Glutamatergic neuron (in vitro differentiated cells): Measurements from ENCODE around the gene PRCD. TPM values are rescaled to one million over a fixed set of nuclear protein-coding genes. Genes with fewer than 3 reads are reported as not detected.
A peak's percentile ranks its signal among the peaks of the same experiment; 100 is the strongest.

ENCODE experiments used
- DNase-seq: peaks from one replicate; pipeline ENCODE4 v3.0.0; 2022
- H3K27ac Mint-ChIP-seq: one replicate; pipeline ENCODE4 v1.8.0; 2020; ENCODE audit warnings: mild to moderate bottlenecking, mixed read lengths, inconsistent platforms; ENCODE audit not compliant: unreplicated experiment
- H3K27me3 Mint-ChIP-seq: one replicate; pipeline ENCODE4 v1.8.0; 2020; ENCODE audit warnings: mild to moderate bottlenecking, moderate library complexity, mixed read lengths, inconsistent platforms; ENCODE audit not compliant: unreplicated experiment
- H3K36me3 Mint-ChIP-seq: one replicate; pipeline ENCODE4 v1.8.0; 2020; ENCODE audit warnings: mild to moderate bottlenecking, mixed read lengths, inconsistent platforms; ENCODE audit not compliant: unreplicated experiment
- H3K4me1 Mint-ChIP-seq: one replicate; pipeline ENCODE4 v1.8.0; 2020; ENCODE audit warnings: mild to moderate bottlenecking, low read depth, mixed read lengths, inconsistent platforms; ENCODE audit not compliant: unreplicated experiment
- H3K4me3 Mint-ChIP-seq: one replicate; pipeline ENCODE4 v1.8.0; 2020; ENCODE audit warnings: mild to moderate bottlenecking, mixed read lengths, inconsistent platforms; ENCODE audit not compliant: unreplicated experiment
- H3K9me3 Mint-ChIP-seq: one replicate; pipeline ENCODE4 v1.8.0; 2020; ENCODE audit warnings: mild to moderate bottlenecking, moderate library complexity, mixed read lengths, inconsistent platforms; ENCODE audit not compliant: unreplicated experiment
- total RNA-seq: library from RNA; stranded (reverse); fragmentation: NEBNext Ultra II Directional; extraction: Animal tissue kit (Norgen Biotek cat#: 25700); gene quantifications from one replicate; pipeline ENCODE4 v1.2.1, GENCODE V29; 2021; ENCODE audit not compliant: unreplicated experiment
- TF ChIP-seq, protein P1 (sequence below): fragments of 200-600 bp; sonication (generic); IDR thresholded peaks from one replicate; pipeline ENCODE4 v1.5.0; 2021; ENCODE audit not compliant: partially characterized antibody, unreplicated experiment

The PRCD gene
- total RNA-seq, 1 donor from 2014 or later = 1.4 TPM

DNA sequence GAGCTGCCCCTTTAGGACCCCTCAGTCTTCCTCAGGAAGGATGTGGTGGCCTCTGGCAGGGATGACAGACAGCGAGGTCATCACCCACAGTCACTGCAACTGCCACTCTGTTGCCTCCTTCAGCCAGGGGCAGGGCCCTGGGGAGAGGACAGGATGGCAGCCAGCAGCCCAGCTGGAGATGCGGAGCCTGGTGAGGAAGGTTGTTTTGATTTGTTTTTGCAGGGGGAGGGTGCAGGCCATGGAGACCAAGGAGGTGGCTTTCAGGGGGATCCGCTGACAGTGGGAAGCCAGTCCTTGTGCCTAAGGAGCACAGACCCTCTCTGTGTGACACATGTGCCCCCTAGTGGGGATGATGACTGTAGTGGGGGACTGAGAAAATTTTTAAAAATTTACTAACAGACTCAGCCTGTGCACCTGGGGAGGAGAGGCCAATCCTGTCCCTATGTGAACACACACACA is 7.4 kb downstream of the PRCD start:
- Mint-ChIP-seq H3K36me3 (no peaks in the 10 kb centered on the region), H3K27ac (no peak overlapping the region), H3K9me3 (peaks cover 10% of the 10 kb centered on the region), H3K4me1 (peaks cover 26% of the 10 kb centered on the region), H3K27me3 (peaks cover 11% of the 10 kb centered on the region), H3K4me3 (no peak overlapping the region)
- peak; percentile 77 for DNase-seq
- TF ChIP-seq, protein P1, sequence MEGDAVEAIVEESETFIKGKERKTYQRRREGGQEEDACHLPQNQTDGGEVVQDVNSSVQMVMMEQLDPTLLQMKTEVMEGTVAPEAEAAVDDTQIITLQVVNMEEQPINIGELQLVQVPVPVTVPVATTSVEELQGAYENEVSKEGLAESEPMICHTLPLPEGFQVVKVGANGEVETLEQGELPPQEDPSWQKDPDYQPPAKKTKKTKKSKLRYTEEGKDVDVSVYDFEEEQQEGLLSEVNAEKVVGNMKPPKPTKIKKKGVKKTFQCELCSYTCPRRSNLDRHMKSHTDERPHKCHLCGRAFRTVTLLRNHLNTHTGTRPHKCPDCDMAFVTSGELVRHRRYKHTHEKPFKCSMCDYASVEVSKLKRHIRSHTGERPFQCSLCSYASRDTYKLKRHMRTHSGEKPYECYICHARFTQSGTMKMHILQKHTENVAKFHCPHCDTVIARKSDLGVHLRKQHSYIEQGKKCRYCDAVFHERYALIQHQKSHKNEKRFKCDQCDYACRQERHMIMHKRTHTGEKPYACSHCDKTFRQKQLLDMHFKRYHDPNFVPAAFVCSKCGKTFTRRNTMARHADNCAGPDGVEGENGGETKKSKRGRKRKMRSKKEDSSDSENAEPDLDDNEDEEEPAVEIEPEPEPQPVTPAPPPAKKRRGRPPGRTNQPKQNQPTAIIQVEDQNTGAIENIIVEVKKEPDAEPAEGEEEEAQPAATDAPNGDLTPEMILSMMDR = peak; percentile 72

DNA sequence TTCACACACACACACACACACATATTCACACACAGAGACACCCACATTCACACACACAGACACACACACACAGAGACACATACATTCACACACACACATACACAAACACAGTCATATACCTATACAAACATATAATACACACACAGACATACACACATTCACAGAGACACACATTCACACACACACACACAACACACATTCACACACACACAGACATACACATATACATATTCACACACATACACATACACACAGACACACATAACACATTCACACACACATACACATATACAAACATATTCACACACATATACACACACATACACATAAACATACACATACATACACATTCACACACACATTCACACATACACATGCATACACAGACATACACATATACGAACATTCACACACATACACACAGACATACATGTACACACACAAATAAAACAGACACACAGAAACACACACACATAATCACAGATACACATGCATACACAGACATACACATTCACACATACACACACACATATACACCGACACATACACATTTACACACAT is 7.9 kb downstream of the PRCD start:
- peaks cover 8% of the 10 kb centered on the region for H3K27me3 Mint-ChIP-seq
- no peak overlapping the region for H3K27ac Mint-ChIP-seq
- H3K4me1 Mint-ChIP-seq = peaks cover 21% of the 10 kb centered on the region
- no peak overlapping the region for H3K4me3 Mint-ChIP-seq
- no peaks in the 10 kb centered on the region for H3K36me3 Mint-ChIP-seq
- peaks cover 10% of the 10 kb centered on the region for H3K9me3 Mint-ChIP-seq
- DNase-seq = no peak
- TF ChIP-seq, protein P1 = peak; percentile 24

DNA sequence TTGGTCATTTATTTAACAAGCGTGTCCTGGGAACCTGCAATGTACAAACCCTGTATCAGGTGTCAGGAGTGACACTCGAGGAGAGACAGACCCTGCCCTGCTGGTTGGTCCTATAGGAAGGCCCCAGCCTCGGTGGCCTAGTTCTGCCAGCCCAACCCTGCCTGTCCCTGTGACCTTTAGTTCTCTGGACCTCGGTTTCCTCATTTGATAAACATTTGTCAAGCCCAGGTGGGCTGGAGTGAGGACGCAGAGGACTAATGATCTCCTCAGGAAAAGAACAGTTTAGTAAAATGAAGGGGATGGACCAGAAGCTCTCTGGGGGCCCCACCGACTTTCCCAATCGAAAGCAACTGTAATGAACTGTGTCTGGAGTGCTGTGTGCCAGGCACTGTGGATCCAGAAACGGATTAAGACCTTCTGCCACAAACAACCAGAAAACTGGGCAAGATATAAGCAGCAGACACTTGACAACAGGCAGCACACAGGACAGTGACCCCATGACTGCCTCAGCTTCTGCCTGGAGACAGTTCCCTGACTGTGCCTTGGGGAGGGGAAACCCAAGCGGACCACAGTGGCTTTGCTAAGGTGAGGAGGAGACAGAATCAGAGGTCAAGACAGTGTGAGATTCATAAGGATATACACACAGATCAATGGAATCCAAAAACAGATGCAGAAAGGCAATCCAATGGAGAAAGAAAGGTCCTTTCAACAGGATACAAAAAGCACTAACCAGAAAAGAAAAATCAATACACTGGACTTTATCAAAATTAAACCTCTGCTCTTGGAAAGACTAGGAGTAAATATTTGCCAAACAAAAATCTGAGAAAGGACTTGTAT is 8.8 kb downstream of the PRCD start:
- Mint-ChIP-seq H3K27ac (no peak overlapping the region), H3K36me3 (no peaks in the 10 kb centered on the region), H3K4me1 (peaks cover 19% of the 10 kb centered on the region), H3K27me3 (peaks cover 6% of the 10 kb centered on the region), H3K9me3 (peaks cover 10% of the 10 kb centered on the region), H3K4me3 (no peak overlapping the region)
- TF ChIP-seq, protein P1 = no peak
- DNase-seq = no peak

DNA sequence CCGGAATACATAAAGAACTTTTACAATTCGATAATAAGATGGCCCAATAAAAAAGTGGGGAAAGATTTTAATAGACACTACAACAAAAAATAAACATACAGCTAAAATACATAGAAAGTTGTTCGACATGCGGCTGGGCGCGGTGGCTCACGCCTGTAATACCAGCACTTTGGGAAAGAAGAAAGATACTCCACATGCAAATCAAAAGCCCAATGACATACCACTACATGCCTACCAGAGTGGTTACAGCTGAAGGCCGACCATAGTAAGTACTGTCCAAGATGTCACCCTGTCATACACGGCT is 9.3 kb downstream of the PRCD start:
- Mint-ChIP-seq H3K4me1 (peaks cover 14% of the 10 kb centered on the region), H3K9me3 (peaks cover 5% of the 10 kb centered on the region), H3K27me3 (peaks cover under 1% of the 10 kb centered on the region), H3K36me3 (no peaks in the 10 kb centered on the region), H3K4me3 (no peak overlapping the region), H3K27ac (no peak overlapping the region)
- TF ChIP-seq, protein P1 = no peak
- no peak for DNase-seq

DNA sequence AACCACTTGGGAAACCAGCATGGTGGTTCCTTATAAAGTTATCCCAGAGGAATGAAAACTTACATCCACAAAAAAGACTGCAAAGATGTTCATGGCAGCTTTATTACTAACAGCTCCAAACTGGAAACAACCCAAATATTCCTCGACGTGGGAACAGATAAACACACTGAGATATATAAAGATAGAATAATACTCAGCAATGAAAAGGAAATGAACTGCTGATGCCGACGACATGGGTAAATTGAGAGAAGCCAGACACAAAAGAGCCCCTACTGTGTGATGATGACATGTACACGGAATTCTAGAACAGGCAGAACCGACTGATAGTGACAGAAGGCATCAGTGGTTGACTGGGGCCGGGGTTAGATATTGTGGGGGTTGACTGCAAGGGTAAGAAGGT is 9.7 kb downstream of the PRCD start:
- peaks cover 6% of the 10 kb centered on the region for H3K9me3 Mint-ChIP-seq
- no peak for DNase-seq
- H3K4me3 Mint-ChIP-seq = no peak overlapping the region
- H3K27ac Mint-ChIP-seq = no peak overlapping the region
- no peaks in the 10 kb centered on the region for H3K36me3 Mint-ChIP-seq
- peaks cover 13% of the 10 kb centered on the region for H3K4me1 Mint-ChIP-seq
- TF ChIP-seq, protein P1 = no peak
- H3K27me3 Mint-ChIP-seq = peaks cover 1% of the 10 kb centered on the region
